Activated naive CD8-positive, alpha-beta T cell treated with anti-CD3 and anti-CD28 coated beads, Interleukin-2, amount 50 U/mL, for 24 hours (primary cell): Measurements from ENCODE around the gene SCGB1C2.
A peak's percentile ranks its signal among the peaks of the same experiment; 100 is the strongest.
"Not testable (repeated sequence)": the region's sequence is repeated elsewhere in the genome, so short reads cannot be mapped to it uniquely, and the experiment has no call there.

Source experiments
- ATAC-seq: fragments of 150-1000 bp; cut with Tn5 transposase; one replicate; pipeline ENCODE4 v1.10.0; 2021
- DNase-seq: peaks from one replicate; pipeline ENCODE4 v3.0.0; 2021
- H3K27ac Mint-ChIP-seq: one replicate; pipeline ENCODE4 v1.8.0; 2021; ENCODE audit warnings: mild to moderate bottlenecking, mixed read lengths
- H3K27me3 Mint-ChIP-seq: one replicate; pipeline ENCODE4 v1.8.0; 2021; ENCODE audit warnings: mixed read lengths
- H3K36me3 Mint-ChIP-seq: one replicate; pipeline ENCODE4 v1.8.0; 2021; ENCODE audit warnings: low read depth, mixed read lengths
- H3K4me1 Mint-ChIP-seq: one replicate; pipeline ENCODE4 v1.8.0; 2021; ENCODE audit warnings: mixed read lengths
- H3K4me3 Mint-ChIP-seq: one replicate; pipeline ENCODE4 v1.8.0; 2021; ENCODE audit warnings: mild to moderate bottlenecking, moderate library complexity, mixed read lengths
- H3K9me3 Mint-ChIP-seq: one replicate; pipeline ENCODE4 v1.8.0; 2021; ENCODE audit warnings: mixed read lengths

The SCGB1C2 gene

DNA sequence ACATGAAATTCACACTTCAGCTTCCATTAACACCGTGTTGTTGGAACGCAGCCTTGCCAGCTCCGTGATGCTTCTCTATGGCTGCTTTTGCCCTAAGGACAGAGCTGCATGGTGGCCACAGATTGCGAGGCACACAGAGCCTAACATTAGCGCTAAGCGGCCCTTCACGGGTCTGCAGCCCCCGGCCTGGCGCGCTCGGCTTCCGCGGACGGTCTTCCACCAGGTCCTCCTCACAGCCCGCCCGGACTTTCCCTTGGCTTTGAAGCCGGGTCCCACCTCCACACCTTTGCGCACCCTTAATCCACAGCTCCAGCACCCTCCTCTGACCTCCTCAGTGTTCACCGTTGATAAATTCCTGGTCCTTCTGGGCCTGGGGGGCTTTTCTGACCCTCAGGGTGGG is 19.6 kb downstream of the SCGB1C2 start:
- Mint-ChIP-seq H3K27ac (no peak overlapping the region), H3K27me3 (no peaks in the 10 kb centered on the region), H3K9me3 (no peaks in the 10 kb centered on the region), H3K4me3 (no peak overlapping the region), H3K4me1 (no peaks in the 10 kb centered on the region), H3K36me3 (no peaks in the 10 kb centered on the region)
- ATAC-seq (no peak), DNase-seq (no peak)

- H3K27me3 Mint-ChIP-seq = no peaks in the 10 kb centered on the region
- H3K9me3 Mint-ChIP-seq = no peaks in the 10 kb centered on the region
- no peaks in the 10 kb centered on the region for H3K36me3 Mint-ChIP-seq
- ATAC-seq (no peak), DNase-seq (no peak)
- H3K27ac Mint-ChIP-seq = no peak overlapping the region
- H3K4me1 Mint-ChIP-seq = no peaks in the 10 kb centered on the region
- no peak overlapping the region for H3K4me3 Mint-ChIP-seq
These were observed 20.5 kb downstream of the SCGB1C2 start for GRCh38 chr17:157901-158300.

GRCh38 chr17:158379-158778 is 21.0 kb downstream of the SCGB1C2 start:
- no peaks in the 10 kb centered on the region for H3K27me3 Mint-ChIP-seq
- H3K4me3 Mint-ChIP-seq = no peak overlapping the region
- ATAC-seq = no peak
- H3K36me3 Mint-ChIP-seq = no peaks in the 10 kb centered on the region
- H3K27ac Mint-ChIP-seq = no peak overlapping the region
- H3K9me3 Mint-ChIP-seq = no peaks in the 10 kb centered on the region
- DNase-seq = no peak
- no peaks in the 10 kb centered on the region for H3K4me1 Mint-ChIP-seq

GRCh38 chr17:159609-160008 is 22.2 kb downstream of the SCGB1C2 start:
- H3K4me3 Mint-ChIP-seq = no peak overlapping the region
- no peak for DNase-seq
- H3K9me3 Mint-ChIP-seq = no peaks in the 10 kb centered on the region
- H3K4me1 Mint-ChIP-seq = no peaks in the 10 kb centered on the region
- no peak overlapping the region for H3K27ac Mint-ChIP-seq
- ATAC-seq = no peak
- no peaks in the 10 kb centered on the region for H3K27me3 Mint-ChIP-seq
- no peaks in the 10 kb centered on the region for H3K36me3 Mint-ChIP-seq

GRCh38 chr17:160336-160735 is 23.0 kb downstream of the SCGB1C2 start:
- DNase-seq = no peak
- no peaks in the 10 kb centered on the region for H3K36me3 Mint-ChIP-seq
- H3K27ac Mint-ChIP-seq = no peak overlapping the region
- no peak for ATAC-seq
- H3K4me3 Mint-ChIP-seq = no peak overlapping the region
- H3K27me3 Mint-ChIP-seq = no peaks in the 10 kb centered on the region
- H3K9me3 Mint-ChIP-seq = no peaks in the 10 kb centered on the region
- H3K4me1 Mint-ChIP-seq = no peaks in the 10 kb centered on the region

DNA sequence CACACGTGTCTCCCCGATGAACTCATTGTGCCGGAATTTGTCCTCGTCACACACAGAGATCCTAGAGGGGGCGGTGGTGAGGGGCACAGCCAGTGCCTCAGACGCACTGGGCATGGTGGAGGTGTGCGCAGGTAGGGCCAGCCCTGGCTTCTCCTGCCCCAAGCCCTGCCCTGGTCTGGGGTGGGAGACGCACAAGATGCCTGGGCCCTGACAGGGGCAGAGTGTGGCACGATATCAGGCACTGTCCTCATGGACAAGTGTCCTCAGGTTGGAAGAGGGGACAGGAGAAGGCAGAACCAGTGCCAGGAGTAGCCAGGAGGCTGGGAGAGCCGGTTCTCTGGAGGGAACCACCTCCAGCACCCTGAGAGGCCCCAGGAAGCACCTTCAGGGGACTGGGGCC is 24.1 kb downstream of the SCGB1C2 start:
- Mint-ChIP-seq H3K4me1 (no peaks in the 10 kb centered on the region), H3K27me3 (no peaks in the 10 kb centered on the region), H3K4me3 (no peak overlapping the region), H3K27ac (no peak overlapping the region), H3K36me3 (no peaks in the 10 kb centered on the region), H3K9me3 (no peaks in the 10 kb centered on the region)
- ATAC-seq = no peak
- no peak for DNase-seq

DNA sequence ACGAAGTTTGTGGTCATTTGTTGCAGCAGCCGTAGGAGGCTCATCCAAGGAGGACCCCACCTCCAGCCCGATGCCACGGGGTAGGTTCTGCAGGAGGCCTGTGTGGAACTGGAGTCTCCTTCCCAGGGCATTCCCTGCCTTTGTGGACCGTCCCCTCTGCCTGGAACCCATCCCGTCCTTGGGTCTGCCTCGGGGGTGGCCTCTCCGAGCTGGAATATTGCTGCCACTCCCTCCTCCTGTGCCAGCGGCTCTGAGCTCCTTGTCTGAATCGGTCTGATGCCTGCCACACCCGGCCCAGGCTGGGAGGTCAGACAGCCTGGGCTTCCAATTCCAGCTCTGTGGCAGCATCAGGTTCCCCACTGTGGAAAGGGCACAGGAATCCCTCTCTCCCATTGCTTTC is 25.3 kb downstream of the SCGB1C2 start:
- ATAC-seq (no peak), DNase-seq (no peak)
- H3K4me3 Mint-ChIP-seq = no peak overlapping the region
- no peaks in the 10 kb centered on the region for H3K36me3 Mint-ChIP-seq
- H3K27me3 Mint-ChIP-seq = no peaks in the 10 kb centered on the region
- no peaks in the 10 kb centered on the region for H3K4me1 Mint-ChIP-seq
- H3K27ac Mint-ChIP-seq = no peak overlapping the region
- H3K9me3 Mint-ChIP-seq = no peaks in the 10 kb centered on the region

DNA sequence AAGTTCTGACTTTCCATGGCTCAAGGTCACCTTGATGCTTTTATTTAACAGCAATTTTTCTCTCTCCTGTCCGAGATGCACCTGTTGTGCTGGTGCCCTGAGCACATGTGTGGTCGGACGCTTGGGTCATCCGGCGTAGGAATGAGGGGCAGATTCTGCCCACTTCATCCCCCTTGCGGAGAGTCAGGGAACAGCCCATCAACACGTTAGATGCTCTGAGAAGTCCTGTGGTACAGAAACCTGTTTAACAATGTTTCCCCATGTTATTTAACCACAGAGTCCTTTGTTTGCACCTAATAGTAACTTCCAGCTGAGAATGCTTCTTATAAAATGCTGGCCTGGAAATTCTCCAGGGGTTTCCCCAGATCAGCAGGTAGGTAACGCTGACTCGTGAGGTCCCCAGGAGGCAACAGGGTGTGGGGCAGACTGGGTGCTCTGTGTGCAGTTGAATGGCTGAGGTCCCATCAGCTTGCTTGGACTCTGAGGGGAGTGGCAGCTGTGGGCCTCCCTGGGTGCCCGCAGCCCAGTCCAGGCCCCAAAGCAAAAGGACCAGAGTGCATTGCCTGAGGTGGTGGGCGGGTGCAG is 26.2 kb downstream of the SCGB1C2 start:
- no peaks in the 10 kb centered on the region for H3K9me3 Mint-ChIP-seq
- no peak overlapping the region for H3K27ac Mint-ChIP-seq
- H3K27me3 Mint-ChIP-seq = no peaks in the 10 kb centered on the region
- H3K4me3 Mint-ChIP-seq = no peak overlapping the region
- no peaks in the 10 kb centered on the region for H3K4me1 Mint-ChIP-seq
- ATAC-seq (no peak), DNase-seq (no peak)
- H3K36me3 Mint-ChIP-seq = no peaks in the 10 kb centered on the region

DNA sequence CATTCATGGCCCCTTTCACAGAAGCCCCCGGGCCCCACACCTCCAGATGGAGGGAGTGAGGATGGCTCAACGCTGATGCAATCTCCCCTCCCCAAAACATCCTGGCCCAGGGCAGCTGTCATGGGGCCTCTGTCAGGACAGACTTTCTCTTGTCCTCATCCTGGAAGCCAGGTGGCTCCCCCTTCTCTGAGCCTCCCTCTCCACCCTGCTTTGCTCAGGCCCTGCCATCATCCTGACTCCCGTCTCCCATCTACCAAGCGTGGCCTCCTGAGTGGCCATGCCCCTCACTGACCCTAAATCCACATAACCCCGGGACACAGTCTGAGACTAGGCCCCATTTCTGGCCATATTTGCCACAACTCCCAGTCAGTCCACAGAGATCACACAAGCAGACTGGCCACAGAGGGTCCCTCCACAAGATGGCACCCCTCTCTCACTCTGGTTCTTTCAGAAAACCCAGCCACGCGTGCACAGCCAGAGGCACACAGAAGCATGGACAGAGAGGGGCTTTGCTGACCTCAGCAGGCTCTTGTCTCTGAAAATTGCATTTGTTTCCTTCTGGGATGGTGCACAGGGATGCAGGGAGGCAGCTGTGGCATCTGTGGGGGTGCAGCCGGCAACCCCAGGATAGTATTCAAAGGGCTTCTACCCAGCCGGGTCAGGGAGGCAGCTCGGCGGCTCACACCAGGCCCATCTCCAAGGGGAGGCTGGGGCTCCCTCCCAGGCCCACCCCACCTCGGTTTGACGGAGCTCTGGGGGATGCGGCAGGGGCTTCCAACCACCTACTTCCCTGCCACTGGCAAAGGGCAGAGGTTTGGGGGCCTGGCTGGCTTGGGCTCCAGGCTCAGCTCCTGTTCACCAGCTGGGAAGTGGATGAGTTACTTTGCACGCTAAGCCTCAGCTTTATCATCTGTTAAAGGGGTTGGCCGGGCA is 27.2 kb downstream of the SCGB1C2 start:
- DNase-seq (peak; percentile 20), ATAC-seq (peak; percentile 40)

GRCh38 chr17:165939-166338 is 28.6 kb downstream of the SCGB1C2 start:
- Mint-ChIP-seq H3K9me3 (no peaks in the 10 kb centered on the region), H3K27ac (no peak overlapping the region), H3K27me3 (peaks cover 5% of the 10 kb centered on the region), H3K36me3 (no peaks in the 10 kb centered on the region), H3K4me3 (no peak overlapping the region), H3K4me1 (peaks cover 2% of the 10 kb centered on the region)
- no peak for DNase-seq
- no peak for ATAC-seq

More for the DNA sequence above, 27.2 kb downstream of the SCGB1C2 start:
- H3K27me3 Mint-ChIP-seq = peaks cover 1% of the 10 kb centered on the region
- H3K36me3 Mint-ChIP-seq = no peaks in the 10 kb centered on the region
- H3K4me1 Mint-ChIP-seq = peaks cover 2% of the 10 kb centered on the region
- H3K27ac Mint-ChIP-seq = no peak overlapping the region
- H3K9me3 Mint-ChIP-seq = no peaks in the 10 kb centered on the region
- H3K4me3 Mint-ChIP-seq = no peak overlapping the region

DNA sequence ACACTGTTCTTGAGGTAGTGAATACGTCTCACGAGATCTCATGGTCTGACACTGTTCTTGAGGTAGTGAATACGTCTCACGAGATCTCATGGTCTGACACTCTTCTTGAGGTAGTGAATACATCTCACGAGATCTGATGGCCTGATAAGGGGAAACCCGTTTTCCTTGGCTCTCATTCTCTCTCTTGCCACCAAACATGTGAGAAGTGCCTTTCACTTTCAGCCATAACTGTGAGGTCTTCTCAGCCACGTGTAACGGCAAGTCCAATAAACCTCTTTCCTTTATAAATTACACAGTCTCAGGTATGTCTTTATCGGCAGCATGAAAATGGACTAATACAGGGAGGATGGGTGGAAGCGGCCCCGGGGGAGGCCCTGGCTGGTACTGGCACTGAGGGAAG is 31.2 kb downstream of the SCGB1C2 start:
- H3K4me1 Mint-ChIP-seq, H3K9me3 Mint-ChIP-seq, H3K36me3 Mint-ChIP-seq, H3K27me3 Mint-ChIP-seq, H3K27ac Mint-ChIP-seq, H3K4me3 Mint-ChIP-seq, ATAC-seq, DNase-seq: not testable (repeated sequence)

DNA sequence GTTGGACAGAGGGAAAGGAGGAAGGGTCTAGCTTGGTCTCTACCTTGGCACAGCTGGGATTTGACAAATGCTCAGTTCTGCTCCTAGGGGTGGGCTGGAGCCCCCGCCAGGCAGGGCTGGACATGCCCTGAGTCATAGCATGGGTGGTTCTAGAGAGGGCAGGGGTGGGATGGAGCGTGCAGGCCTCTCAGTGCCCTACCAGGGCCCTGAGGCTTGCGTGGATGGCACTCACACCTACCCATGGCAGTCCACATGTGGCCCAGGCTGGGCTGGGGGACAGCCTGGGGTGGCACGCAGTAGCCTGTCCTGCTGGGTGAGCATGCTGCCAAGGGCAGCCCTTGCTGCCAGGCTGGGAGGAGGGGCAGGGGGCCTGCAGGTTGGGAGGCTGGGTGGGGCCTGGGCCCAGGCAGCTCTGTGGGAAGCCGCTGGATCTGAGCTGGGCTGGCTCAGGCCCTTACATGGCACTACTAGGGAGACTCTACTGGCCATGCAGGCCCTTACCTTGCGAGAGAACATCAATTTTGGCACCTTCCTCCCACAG is 32.8 kb downstream of the SCGB1C2 start:
- Mint-ChIP-seq H3K4me1 (peaks cover 2% of the 10 kb centered on the region), H3K36me3 (no peaks in the 10 kb centered on the region), H3K27ac (no peak overlapping the region), H3K4me3 (no peak overlapping the region), H3K9me3 (no peaks in the 10 kb centered on the region), H3K27me3 (peaks cover 5% of the 10 kb centered on the region)
- no peak for ATAC-seq
- DNase-seq = no peak

DNA sequence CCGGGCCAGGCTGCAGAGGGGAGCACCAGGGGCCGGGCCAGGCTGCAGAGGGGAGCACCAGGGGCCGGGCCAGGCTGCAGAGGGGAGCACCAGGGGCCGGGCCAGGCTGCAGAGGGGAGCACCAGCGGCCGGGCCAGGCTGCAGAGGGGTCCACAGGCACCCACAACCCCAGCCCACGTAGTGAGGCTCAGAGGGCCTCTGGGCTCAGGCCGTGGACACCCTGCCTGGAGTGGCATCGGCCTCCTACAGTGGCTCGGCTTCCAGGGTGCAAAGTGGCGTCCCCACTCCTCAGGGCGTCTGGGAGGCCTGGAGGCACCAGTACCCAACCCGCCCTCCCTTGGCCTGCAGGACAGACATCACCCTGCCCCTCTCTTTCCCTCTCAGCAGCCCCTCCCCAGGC is 34.5 kb downstream of the SCGB1C2 start:
- ATAC-seq (no peak), DNase-seq (no peak)
- Mint-ChIP-seq H3K27me3 (peaks cover 5% of the 10 kb centered on the region), H3K36me3 (no peaks in the 10 kb centered on the region), H3K9me3 (no peaks in the 10 kb centered on the region), H3K4me1 (peaks cover 2% of the 10 kb centered on the region), H3K4me3 (no peak overlapping the region), H3K27ac (no peak overlapping the region)

GRCh38 chr17:172401-172800 is 35.0 kb downstream of the SCGB1C2 start:
- DNase-seq (no peak), ATAC-seq (peak; percentile 15)
- no peak overlapping the region for H3K27ac Mint-ChIP-seq
- no peak overlapping the region for H3K4me3 Mint-ChIP-seq
- H3K36me3 Mint-ChIP-seq = no peaks in the 10 kb centered on the region
- no peaks in the 10 kb centered on the region for H3K9me3 Mint-ChIP-seq
- H3K4me1 Mint-ChIP-seq = peaks cover 2% of the 10 kb centered on the region
- H3K27me3 Mint-ChIP-seq = peaks cover 7% of the 10 kb centered on the region
